GM21825 (cell line): ENCODE results near the gene DEK.
"Not testable (repeated sequence)": the region's sequence is repeated elsewhere in the genome, so short reads cannot be mapped to it uniquely, and the experiment has no call there.

Source experiments
- ATAC-seq: cut with Tn5 transposase; IDR thresholded peaks from one replicate; pipeline ENCODE4 v1.9.1; 2021; ENCODE audit warnings: mild to moderate bottlenecking, moderate library complexity; ENCODE audit not compliant: unreplicated experiment

Gene DEK

DNA sequence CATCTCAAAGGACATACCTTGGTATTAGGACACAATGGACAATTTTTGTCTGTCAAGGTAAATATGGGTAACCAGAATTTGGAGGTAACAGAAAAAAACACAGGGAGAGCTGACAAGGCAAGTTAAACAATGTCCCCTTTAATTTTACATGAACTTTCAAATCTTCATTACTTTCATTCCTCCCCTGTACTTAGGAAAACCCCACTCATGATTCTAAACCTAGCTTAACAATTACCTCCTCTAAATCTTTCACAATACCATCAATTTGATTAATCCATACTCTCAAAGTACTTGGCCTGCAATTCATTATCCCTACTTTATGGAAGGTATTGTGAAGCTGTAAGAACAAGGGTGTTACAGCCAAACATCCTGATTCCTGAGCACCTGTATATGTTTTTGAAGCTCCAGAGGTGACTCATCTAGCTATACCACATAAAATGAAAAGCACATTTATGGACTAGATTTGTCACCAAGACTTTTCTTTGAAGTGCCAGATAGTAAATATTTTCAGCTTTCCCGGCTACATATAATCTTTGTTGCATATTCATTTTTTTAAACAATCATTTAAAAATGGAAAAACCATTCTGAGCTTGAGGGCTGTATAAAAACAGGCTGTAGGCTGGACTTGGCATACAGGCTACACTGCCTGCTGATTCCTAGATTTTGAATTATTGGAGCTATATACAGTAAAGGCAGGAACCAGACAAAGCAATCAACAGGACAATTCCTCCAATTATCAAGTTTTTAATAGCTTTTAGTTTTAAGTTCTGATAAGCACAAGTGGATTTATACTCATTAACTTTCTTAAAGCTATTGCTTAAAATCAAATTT is 22.9 kb downstream of the DEK start:
- ATAC-seq: no peak

DNA sequence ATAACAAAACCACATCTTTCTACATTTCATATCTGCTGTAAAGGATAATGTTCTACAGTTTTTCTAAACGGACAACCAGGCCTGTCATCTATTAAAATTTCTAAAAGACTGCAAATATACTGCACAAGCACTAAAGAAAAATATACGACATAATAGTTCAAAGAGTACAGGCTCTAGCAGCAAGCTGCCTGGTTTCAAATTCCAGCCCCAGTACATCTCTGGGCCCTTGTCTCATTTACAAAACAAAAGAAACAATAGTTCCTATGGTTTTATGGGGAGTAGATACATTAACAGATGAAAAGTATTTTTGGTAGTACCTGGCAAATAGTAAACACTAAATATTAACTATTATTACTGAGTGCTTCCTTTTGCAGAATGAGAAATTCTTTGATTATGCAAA is 24.1 kb downstream of the DEK start:
- no peak for ATAC-seq

GRCh38 chr6:18237167-18237566 is 27.2 kb downstream of the DEK start:
- ATAC-seq: no peak

DNA sequence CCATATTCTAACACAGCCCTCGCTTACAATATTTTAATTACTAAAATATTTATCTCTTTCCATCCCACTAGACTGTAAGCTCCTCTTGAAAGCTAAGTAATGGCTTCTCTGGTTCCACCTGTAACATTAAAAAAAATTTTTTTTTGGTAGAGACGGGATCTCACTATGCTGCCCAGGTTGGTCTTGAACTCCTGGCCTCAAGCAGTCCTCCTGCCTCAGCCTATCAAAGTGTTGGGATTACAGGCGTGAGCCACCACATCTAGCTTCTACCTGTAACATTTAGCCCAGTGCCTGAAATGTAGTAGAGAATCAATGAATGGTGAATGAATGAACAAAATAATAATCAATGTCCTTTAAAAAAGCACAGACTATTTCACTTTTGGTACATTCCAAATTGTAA is 28.8 kb downstream of the DEK start:
- no peak for ATAC-seq

- no peak for ATAC-seq
These were observed 29.8 kb downstream of the DEK start for GRCh38 chr6:18234564-18234963.

DNA sequence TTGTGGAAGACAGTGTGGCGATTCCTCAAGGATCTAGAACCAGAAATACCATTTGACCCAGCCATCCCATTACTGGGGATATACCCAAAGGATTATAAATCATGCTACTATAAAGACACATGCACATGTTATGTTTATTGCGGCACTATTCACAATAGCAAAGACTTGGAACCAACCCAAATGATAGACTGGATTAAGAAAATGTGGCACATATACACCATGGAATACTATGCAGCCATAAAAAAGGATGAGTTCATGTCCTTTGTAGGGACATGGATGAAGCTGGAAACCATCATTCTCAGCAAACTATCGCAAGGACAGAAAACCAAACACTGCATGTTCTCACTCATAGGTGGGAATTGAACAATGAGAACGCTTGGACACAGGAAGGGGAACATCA is 30.6 kb downstream of the DEK start:
- not testable (repeated sequence) for ATAC-seq

DNA sequence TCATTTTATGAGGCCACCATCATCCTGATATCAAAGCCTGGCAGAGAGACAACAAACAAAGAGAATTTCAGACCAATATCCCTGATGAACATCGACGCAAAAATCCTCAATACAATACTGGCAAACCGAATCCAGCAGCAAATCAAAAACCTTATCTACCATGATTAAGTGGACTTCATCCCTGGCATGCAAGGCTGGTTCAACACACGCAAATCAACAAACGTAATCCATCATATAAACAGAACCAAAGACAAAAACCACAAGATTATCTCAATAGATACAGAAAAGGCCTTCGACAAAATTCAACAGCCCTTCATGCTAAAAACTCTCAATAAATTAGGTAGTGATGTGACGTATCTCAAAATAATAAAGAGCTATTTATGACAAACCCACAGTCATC is 32.5 kb downstream of the DEK start:
- ATAC-seq: not testable (repeated sequence)

DNA sequence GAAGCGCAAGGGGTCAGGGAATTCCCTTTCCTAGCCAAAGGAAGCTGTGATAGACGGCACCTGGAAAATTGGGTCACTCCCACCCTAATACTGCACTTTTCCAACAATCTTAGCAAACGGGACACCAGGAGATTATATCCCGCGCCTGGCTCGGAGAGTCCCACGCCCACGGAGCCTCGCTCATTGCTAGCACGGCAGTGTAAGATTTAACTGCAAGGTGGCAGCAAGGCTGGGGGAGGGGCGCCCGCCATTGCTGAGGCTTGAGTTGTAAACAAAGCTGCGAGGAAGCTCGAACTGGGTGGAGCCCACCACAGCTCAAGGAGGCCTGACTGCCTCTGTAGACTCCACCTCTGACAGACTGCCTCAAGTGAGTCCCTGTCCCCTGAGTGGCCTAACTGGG is 35.7 kb downstream of the DEK start:
- not testable (repeated sequence) for ATAC-seq

DNA sequence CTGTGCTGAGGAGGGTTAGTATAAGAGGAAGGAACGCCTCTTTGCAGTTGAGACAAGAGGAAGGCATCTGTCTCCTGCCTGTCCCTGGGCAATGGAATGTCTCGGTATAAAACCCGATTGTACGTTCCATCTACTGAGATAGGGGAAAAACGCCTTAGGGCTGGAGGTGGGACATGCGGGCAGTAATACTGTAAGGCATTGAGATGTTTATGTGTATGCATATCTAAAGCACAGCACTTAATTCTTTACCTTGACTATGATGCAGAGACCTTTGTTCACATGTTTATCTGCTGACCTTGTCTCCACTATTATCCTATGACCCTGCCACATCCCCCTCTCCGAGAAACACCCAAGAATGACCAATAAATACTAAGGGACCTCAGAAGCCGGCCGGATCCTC is 37.2 kb downstream of the DEK start:
- ATAC-seq: not testable (repeated sequence)

DNA sequence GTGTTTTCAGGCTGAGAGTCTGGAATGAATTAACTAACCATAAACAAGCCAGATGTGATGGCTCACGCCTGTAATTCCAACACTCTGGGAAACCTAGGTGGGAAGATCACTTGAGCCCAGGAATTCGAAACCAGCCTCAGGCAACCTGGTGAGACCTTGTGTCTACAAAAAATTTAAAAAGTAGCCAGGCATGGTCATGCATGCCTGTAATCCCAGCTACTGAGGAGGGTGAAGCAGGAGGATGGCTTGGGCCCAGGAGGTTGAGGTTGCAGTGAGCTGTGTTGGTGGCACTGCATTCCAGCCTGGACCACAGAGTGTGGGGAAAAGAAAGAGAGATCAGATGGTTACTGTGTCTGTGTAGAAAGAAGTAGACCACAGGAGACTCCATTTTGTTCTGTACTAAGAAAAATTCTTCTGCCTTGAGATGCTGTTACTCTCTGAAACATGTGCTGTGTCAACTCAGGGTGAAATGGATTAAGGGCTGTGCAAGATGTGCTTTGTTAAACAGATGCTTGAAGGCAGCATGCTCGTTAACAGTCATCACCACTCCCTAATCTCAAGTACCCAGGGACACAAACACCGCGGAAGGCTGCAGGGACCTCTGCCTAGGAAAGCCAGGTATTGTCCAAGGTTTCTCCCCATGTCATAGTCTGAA is 37.8 kb downstream of the DEK start:
- not testable (repeated sequence) for ATAC-seq

GRCh38 chr6:18221288-18221615 is 43.1 kb downstream of the DEK start:
- ATAC-seq: no peak

DNA sequence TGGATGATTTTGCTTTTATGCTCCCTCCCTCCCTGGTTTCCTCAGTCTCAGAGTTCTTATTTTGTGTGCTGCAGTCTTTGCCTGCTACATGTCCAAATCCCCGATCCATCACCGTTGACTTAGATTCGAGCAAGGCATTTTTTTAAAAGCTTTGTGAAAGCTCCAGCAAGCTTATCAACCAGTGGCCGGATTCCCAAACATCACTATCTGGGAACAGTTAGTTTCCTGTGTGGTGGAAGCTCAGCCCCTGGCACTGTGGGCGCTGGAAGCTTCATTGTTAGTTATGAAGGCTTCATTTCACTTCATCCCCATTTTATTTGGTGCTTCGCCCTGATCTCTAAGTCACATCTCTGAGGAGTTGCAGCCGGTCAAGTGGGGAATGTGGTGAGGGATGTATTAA is 44.7 kb downstream of the DEK start:
- no peak for ATAC-seq

- ATAC-seq: no peak
These were observed 46.1 kb downstream of the DEK start for GRCh38 chr6:18218233-18218632.

DNA sequence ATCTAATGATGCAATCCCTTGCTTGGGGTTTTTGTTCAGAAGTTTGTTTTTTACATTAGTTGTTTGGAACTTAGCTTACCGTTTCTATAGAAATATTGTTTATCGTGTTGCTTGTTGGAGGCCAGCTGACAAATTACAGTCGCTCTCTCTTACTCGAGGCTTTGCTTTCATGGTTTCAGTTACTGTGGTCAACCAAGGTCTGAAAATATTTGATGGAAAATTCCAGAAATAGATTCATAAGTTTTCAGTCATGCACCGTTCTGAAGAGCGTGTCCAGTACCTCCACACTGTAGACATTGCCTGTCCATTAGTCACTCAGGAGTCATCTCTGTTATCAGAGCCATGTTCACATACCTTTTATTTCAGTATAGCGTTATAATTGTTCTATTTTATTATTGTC is 47.9 kb downstream of the DEK start:
- no peak for ATAC-seq

DNA sequence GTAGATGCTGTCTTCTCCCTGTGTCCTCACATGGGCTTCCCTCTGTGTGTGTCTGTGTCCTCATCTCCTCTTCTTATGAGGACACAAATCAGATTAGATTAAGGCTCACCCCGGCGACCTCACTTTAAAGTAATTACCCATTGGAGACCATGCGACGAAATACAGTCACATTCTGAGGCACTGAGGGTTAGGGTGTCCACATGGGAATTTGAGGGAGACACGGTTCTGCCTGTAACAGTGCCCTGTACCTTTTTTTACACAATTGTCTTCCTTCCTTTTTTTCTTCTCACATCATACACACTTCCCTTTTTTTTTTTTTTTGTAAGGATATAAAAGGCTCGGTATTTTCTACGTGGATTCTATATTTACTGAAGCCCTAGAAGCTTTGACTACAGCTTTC is 48.9 kb downstream of the DEK start:
- ATAC-seq: no peak

- ATAC-seq: peak; percentile 38
These were observed 50.3 kb downstream of the DEK start for GRCh38 chr6:18214003-18214402.

DNA sequence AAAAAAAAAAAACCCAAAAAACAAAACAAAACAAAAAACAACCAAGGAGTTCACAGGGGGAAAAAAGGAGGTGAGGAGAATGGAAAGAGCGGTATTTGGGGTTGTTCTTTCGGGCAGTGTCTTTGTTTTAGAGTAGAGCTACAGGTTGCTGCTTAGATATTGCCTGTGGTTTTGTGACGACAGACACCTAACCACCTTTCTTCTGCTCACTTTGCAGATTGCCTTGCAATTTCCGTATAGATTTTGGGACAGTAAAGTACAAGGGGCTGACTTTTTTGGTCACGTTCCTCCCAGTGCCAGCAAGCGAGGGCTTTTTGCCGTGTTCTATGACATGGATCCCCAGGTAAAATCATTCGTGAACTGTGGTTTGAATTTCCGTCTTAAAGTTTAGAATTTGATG is 50.9 kb downstream of the DEK start:
- ATAC-seq: no peak

GRCh38 chr6:18212231-18212630 is 52.1 kb downstream of the DEK start:
- ATAC-seq: no peak

DNA sequence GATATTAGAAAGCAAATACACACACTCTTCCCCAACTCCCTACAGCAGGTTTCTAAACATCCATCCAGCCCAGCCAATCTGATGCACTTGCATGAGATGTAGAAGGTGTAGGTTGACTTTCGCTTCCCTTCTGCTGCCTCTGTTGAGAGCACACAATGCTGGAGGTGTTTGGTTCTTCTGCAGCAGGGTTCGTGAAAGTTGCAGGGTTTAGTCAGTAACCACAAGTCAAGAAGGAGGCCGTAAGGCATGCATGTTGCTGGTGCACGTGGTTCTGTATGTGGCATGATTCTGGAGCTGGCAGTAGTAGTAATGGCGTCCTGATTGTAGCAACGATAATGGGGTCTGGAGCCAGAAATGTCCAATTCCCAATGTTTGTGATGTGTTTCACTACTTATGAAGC is 53.0 kb downstream of the DEK start:
- peak; percentile 92 for ATAC-seq

- no peak for ATAC-seq
These were observed 53.6 kb downstream of the DEK start for GRCh38 chr6:18210707-18211106.

- ATAC-seq: no peak
These were observed 54.7 kb downstream of the DEK start for GRCh38 chr6:18209539-18210197.

- not testable (repeated sequence) for ATAC-seq
These were observed 55.6 kb downstream of the DEK start for GRCh38 chr6:18208778-18209177.
